ENCODE data around the gene GSE1.
A peak's percentile ranks its signal among the peaks of the same experiment; 100 is the strongest.

GSE1 gene

DNA sequence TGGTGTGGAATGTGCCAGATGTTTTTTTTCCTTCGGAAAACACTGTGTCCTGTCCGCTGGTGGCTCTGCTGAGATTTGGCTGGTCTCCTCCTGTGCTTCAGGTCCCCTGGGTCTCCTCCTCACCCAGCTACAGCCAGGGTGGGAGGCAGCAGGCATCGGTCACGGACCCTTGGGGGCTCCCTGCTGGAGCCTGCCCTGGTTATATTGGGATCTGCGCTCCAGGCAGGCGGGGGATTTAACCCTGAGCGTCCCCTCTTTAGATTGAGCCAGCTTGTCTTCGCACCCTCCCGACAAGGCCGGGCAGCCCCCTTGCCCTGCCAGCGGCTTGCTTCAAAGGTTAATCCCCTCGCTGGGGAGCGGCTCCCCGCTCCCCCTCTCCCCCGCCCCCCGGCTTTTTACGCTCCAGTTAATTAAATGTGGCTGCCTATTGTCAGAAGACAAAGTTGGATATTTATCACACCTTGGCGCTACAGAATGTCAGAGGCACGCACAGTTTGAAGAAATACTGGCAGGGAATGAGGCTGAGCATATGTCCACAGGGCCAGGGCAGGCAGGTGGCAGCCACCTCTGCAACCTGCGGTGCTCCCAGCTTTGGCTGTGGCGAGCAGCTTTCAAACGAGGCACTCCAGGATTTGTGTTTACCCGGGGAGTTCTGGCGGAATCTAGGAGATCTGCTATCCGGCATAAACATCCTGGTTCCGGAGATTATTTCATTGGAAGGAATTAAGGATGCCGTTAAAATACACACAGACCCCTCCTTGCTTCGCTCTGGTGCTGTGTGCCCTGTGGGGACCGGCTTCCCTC is 38.2 kb upstream of the GSE1 start:
- no peak for DNase-seq (ENCODE audit: low spot score)

DNA sequence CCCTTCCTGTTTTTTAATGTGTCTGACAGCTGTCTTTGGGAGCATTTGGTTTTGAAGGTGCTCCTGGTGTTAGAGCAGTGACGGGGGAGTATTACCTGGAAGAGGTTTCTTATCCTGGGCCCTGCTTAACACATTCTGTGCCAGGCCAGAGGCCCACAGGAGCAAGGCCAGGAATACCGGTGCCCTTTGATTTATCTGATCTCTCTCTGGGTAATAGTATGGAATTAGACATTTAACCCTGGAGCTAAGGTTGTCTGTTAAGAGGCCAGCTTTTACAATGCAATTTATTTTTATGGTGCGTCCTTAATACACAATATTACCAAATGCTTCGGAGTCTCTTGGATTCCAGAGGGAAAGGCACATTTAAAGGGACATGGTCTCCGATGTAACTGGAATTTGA is 37.2 kb upstream of the GSE1 start:
- DNase-seq (ENCODE audit: low spot score), result no peak

DNA sequence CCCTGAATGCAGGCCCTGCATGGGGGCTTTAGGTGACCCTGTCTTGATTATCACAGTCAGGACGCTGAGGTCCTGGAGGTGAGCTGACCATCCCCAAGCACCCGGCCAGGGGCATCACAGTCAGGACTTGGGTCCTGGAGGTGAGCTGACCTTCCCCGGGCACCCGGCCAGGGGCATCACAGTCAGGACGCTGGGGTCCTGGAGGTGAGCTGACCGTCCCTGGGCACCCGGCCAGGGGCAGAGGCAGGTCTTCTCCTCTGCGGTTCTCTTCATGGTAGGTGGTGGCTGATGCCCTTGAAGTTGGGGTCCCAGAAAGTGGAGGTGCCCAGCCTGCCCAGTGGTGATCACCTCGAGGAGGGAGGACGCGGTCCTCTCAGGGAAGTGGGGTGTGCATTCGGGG is 36.2 kb upstream of the GSE1 start:
- DNase-seq (ENCODE audit: low spot score), result no peak

DNA sequence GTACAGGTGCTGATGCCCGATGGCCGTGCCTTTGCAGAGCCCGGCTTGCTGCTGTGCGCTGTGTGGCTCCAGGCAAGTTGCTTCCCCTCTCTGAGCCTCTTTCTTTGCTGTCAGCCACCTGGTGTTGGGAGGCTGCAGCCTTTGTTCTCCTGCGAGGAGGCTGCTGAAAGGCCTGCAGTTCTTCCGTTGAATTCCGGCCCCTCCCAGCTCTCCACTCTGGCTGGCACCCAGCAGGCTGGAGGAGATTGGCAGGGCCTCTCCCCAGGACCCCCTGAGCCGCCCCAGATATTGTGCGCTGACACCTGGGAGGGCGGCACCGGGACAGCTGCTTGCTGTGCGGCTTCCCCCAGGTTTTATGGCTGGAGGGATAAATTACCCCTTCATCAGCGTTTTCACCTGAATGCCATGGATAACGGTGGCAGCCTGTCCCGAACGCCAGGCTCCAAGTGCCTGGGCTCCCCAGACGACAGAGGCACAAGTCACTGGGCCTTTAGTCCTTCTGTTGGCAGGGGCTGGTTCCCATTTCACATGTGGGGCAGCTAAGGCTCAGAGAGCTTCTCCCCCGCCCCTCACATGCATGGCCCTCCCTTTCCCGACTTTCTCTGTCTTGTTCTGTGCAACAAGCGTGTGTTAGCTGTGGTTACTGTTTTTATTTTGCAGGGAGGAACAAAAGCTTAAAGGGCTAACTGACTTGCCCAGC is 35.1 kb upstream of the GSE1 start:
- no peak for DNase-seq (ENCODE audit: low spot score)

DNA sequence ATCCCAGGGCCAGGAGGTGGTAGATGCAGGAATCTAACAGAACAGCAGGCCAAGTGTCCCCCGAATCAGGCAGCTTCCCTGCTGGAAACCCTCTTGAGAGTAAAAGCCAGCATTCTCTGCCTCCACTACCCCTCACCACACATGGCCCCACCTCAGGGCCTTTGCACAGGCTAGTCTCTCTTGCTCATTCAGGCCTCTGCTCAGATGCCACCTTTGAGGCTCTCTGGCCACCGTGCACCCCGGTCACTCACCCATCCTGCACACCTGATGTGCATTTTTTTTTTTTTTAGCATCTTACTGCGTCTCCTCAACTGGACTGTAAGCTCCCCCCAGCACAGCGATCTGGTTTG is 34.5 kb upstream of the GSE1 start:
- DNase-seq (ENCODE audit: low spot score), result no peak

DNA sequence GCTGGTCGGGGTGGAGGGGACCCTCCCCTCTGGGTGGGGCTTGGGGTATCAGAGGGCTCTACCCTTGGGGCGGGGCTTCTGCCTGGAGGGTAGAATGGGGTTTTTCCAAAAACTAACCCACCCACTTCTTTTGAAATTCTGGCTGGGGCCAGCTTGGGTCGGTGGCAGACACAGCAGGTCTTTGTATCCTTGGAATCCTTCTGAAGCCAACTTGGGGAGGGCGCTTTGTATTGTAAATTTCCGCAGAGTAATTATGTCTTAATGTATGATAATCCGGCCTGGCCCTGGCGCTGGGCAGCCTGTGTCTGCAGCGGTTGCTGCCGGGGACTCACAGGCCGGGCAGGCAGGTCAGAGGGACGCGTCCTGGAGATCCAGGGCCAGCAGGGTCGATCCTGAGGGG is 33.9 kb upstream of the GSE1 start:
- no peak for DNase-seq (ENCODE audit: low spot score)

DNA sequence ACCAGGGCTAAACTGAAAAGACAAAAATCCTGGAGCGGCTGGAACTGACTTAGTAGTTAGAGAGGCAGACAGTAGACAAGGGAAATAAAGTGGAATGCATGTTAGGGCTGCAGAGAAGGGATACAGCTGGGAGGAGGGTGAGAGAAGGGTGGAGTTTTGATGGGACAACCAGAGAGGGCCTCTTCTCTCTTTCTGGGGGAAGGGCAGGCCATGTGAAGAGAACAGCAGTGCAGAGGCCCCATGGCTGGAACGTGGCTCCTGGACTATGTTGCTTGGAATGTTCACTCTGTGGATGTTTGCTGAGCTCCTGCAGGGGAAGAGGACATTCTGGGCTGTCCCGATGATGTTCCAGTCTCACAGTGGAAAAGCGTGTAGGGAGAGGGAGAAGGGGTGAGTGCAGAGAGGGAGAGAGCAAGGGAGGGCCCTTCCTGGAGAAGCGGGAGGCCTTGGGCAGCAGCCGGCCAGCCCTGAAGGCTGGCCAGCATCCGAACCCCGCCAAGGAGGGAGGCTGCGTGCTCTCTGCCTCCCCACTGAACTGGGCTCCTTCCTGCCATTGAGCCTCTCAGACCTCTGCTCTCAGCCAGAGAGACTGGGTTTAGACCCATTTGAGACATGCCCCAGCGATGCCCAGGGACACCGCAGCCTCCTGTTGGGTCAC is 33.1 kb upstream of the GSE1 start:
- no peak for DNase-seq (ENCODE audit: low spot score)

DNA sequence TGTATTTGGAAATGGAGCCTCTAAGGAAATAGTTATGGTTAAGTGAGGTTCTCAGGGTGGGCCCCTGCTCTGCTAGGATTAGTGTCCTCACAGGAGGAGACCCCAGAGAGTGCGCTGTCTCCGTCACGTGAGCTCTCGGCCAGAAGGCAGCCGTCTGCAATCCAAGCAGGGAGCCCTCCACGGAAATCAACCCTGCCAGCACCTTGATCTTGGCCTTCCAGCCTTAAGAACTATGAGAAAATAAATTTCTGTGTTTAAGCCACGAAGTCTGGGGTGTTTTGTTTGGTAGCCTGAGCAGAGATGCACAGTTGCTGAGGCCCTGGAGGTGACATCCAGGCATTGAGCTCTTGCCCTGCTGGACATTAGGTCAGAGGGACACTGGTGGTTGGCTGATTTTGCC is 32.4 kb upstream of the GSE1 start:
- DNase-seq (ENCODE audit: low spot score), result no peak

DNA sequence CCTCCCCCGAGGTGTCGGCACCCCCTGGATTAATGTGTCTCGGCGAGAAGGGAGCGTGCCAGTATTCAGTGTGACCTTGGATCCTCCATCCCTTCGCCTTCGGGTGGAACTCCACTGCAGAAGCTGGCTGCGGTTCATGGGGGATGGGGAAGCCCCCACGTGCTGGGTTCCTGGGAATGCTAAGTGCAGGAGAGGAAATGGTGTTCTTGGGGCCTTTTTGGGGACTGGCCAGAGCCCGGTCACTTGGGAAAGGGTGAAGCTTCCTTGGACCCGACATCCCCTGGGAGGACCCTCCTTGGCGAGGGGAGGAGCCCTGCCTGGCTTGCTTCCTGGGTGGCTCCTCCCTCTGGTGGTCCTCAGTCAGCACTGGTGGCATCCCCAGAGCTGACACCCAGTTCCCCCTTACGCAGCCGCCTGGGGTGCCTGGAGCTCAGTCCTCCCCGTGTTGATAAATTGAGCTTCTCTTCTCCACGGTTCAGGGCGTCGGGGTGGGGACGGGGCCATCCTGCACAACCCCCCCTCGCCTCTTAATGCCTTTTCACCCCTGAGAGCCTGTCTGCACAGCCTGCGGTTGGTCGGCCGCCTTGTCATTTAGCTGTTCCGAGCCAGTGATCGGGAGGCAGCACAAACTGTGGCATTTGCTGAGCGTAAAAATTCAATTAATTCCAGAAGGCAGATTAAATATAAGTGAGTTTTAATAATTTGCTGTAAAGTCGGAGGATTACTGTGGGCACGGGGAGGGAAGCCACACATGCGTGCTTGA is 30.7 kb upstream of the GSE1 start:
- no peak for DNase-seq (ENCODE audit: low spot score)

DNA sequence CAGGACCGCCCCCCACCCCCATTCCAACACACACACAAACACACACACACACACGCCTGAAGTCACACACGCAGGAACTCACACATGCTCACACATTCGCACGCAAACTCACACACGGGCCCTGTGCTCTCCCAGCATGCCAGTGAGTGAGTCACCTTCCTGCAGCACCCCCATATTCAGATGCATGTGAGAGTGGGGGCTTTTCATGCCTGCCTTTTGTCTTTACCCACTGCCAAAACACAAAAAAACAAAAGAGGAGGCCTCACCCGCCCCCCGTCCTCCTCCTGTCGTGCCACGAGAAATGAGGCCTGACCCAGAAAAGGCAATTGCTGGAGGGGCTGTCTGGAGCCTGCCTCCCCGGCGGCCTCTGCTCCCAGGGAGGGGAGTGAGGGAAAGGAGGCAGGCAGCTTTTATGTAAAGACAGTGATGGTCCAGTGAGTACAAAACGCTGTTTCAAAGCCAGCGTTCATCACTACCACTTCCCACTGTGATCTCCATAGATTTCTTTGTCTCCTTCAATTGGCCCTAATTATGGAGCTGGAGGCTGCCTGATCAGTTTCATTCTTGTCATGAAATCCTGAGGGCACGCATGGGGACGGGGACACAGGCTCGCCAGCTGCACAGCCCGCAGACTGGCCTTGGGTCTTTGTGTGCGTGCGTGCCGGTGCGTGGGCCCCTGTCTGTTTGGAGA is 29.5 kb upstream of the GSE1 start:
- peak; percentile 75 for DNase-seq (ENCODE audit: low spot score)

DNA sequence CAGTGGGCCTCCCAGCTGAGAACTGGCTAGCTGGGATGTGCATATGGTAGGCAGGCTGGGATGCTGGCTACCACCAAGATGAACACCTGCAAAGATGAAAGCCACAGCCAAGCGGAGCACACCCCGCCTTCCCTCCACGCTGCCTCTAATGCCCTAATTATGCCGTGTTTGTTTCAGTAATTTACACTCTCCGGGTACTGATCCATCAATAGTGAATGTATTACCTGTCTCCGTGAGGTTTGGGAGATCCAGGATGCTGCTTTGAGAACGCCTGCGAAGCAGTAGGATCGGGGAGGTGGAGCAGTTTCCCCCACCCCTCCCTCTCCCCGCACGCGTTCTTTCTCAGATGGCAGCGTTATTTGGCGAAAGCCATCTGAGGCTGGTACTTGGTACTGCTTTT is 28.9 kb upstream of the GSE1 start:
- DNase-seq (ENCODE audit: low spot score), result no peak

DNA sequence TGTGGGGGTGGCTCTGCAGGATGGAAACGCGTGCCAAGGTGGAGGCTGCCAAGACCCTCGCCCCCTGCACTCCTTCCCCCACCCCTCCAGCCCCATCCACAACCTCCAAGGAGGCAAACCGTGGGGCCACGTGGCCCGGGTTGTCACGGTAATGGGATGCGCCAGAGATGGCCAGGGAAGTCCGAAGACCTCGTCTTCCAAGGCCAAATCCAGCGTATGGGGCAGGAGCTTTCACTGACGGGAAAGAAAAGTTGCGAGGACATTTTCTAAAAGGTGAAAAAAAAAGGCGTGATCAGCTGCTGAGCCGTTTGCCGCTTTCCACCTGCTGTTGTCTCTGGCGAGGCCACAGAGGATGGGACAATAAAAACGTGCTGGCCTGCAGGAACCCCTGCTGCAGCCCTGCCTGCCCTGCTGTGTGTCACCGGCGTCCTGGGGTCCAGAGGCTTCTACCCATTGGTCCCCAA is 28.3 kb upstream of the GSE1 start:
- no peak for DNase-seq (ENCODE audit: low spot score)

DNA sequence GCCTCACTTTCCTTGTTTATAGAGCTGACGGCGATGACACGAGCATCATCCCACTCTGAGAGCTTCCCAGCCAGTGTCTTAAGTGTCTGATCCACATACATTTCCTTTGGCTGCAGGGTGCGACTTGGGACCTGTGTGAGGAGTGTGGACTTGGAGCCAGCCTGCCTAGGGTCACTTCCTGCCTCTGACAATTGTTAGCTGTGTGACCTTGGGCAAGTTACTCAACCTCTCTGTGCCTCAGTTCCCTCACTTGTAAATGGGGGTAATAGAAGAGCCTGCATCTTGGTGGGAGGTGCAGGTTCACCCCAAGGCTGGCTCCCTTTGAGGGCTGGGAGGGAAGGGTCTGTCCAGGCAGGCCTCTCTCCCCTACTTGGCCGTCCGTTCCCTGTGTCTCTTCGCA is 27.4 kb upstream of the GSE1 start:
- no peak for DNase-seq (ENCODE audit: low spot score)

DNA sequence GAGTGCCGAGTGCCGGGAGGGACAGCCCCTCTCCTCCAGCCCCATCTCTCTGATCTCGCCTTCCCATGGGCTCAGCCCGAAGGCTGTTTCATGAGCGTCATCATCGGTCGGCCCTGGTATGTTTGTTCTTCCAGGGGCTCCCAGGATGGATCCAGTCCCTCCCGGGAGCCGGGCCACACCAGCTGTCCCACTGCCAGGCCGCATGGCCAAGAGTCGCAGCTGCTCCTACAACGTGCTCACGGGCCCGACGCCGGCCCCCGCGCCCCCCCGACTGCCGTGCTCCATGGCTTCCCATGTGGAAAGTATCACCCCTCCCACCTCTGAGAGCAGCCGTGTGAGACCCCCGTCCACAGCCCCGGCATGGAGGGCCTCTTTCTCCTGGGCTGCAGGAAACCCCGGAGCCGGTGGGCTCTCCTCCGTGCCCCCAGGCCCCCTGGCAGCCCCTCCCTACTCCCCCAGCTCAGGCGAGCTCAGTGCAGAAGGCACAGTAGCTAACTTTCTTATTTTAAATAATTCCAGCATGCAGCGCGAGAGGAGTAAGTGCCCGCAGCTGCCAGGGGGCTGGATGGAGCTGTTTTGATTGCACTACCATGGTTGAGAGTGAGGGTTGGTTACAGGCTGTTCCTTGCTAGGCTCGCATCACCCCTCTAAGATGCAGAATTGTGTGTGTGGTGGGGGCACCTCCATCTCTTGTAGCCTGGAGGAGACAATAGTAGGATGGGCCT is 26.6 kb upstream of the GSE1 start:
- peak; percentile 67 for DNase-seq (ENCODE audit: low spot score)

DNA sequence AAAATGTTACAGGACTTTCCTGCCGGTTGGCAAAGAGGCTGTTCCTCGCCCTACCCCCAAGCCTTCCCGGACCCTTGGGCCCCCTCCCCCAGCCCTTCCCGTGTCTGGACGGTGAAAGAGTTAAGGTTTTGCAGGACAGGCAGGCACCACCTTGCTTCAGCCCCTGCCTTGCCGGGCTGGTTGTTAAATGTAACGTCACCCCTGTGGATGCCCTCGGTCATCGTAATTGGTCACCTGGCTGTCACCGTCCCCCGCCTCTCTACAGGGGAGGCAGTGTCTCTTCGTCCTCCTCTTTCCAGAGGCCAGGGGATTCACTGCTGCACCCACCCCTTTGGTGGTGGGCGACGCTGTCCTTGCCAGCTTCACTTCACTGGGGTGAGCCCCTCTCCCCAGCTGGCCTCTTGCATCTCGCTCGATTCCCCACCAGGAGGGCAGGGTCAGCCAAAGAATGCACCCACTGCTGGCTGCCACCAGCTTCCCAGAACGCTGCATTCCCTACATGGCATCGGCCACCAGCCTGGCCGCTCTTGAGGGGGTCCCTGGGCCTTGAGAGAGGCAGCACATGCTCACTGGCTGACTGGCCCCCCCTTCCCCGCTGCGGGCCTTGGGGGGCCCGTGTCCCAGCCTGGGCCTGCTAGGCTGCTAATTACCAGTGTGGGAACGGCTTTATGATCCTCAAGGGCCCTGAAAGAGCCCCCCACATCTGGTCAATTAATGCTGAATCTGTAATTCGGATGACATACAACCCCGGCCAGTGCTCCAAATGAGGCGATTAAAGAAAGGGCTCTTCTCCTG is 25.2 kb upstream of the GSE1 start:
- DNase-seq (ENCODE audit: low spot score), result no peak

DNA sequence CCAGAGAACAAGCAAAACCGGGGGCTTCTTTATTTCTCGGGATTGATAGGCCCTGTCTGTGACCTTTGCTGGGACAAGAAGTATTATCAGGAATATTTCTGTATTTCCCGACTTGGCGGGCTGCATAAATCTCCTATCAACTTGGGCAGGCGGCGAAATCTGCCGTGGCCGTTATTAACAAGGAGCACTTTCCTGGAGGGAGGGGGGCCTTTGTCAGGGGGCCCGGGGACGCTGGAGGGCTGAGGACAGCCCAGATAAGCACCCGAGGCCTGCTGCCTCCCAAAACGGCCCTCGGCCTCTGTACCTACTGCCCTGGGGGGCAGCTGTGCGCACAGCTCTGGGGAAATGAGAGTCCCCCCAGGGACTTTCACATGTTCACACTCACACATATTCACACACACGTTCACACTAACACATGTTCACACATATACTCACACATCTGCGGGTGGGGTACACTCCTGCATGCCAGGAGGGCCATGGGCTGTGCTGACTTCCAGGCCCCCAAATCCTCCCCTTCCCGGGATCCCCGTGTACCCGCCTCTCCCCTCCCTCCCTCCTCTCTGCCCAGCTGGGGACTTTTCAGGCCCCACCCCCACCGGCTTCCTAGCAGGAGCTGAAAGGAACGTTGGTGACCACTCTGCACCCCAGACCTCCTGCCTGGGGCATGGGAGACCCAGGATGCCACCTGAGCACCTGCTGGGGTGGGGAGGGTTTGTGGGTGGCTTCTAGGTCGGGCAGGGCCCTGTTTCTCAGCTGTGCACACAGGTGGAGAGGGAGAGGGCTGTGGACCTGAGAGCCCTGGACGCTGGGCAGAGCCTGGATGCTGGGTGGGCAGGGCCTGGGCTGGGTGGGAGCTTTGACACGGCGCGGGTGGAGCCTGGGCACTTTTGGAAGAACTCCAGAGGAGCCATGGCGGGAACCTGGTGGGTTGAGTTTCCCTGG is 24.3 kb upstream of the GSE1 start:
- DNase-seq (ENCODE audit: low spot score), result no peak

DNA sequence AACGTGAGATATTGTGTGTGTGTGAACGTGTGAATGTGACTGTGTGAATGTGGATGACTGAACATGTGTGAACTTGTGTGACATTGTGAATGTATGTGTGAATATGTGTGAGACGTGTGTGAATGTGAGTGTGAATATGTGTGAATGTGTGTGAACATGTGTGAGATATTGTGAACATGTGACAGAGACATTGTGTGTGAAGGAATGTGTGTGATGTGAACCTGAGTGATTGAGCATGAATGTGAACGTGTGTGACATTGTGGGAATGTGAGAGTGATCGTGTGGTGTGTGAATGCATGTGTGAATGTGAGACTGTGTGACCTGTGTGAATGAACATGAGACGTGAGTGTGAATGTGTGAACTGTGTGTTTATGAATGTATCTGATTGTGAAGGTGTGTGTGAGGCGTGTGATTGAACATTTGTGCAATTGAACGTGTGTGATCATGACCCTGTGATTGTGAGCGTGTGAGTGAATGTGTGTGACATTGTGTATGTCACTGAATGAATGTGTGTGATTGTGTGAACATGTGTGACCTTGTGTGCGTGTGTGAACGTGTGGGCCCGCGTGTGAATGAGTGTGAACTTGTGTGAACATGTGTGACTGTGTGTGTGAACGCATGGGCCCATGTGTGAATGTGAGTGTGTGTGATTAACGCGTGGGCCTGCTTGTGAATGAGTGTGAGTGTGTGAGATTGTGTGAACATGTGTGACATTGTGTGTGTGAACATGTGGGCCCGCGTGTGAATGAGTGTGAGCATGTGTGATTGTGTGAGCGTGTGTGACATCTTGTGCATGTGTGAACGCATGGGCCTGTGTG is 23.2 kb upstream of the GSE1 start:
- DNase-seq (ENCODE audit: low spot score), result no peak

DNA sequence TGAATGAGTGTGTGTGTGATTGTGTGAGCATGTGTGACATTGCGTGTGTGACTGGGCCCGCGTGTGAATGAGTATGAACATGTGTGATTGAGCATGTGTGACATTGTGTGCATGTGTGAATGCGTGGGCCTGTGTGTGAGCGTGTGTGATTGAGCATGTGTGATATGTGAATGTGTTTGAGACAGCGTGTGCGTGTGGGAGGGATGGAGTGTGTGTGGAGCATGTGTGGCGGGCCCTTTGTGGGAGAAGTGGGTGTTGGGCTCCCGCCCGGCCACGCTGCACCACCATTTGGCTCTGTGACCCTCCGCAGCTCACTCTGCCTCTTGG is 22.7 kb upstream of the GSE1 start:
- DNase-seq (ENCODE audit: low spot score), result no peak

DNA sequence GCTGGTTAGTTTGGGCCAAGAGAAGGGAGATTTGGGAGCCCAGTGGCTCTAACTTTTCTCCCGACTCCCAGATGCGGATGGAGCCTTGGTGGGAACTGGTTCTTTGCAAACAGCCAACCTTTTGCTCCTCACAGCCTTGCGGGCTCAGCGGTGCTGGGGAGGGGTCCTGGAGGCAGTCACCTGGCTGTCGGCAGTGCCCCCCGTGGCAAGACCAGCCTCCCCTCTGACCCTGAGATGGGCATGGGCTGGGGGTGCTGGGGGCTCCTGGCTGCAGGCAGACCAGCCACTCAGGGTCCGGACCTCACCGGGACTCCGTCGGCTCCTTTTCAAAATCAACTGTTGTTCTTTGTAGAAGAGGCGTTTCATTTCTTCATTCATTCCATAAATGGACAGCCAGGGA is 21.7 kb upstream of the GSE1 start:
- no peak for DNase-seq (ENCODE audit: low spot score)

Measured in AG08396 (cell line).